Colonic mucosa (tissue), 4 donors: ENCODE results near the gene RNF8. TPM values are rescaled to one million over a fixed set of nuclear protein-coding genes. Genes with fewer than 3 reads are reported as not detected.

ENCODE experiments used
- DNase-seq: peaks from one replicate; pipeline ENCODE4 v3.0.0-alpha.2; 2020
- H3K27ac ChIP-seq: fragments of 200-600 bp; one replicate; pipeline ENCODE4 v1.8.0; 2021
- H3K27me3 ChIP-seq: fragments of 200-600 bp; one replicate; pipeline ENCODE4 v1.8.0; 2021
- H3K36me3 ChIP-seq: fragments of 200-600 bp; one replicate; pipeline ENCODE4 v1.8.0; 2021
- H3K4me1 ChIP-seq: fragments of 200-600 bp; one replicate; pipeline ENCODE4 v1.8.0; 2021; ENCODE audit warnings: mild to moderate bottlenecking
- H3K4me3 ChIP-seq: fragments of 200-600 bp; one replicate; pipeline ENCODE4 v1.8.0; 2021
- H3K9ac ChIP-seq, 2 donors: one replicate each; pipeline ENCODE4 v1.7.0; 2013; ENCODE audit warnings: control low read depth in 2 of 2, low read depth in 2 of 2, low read length in 2 of 2
- H3K9me3 ChIP-seq: fragments of 200-600 bp; one replicate; pipeline ENCODE4 v1.8.0; 2021
- intact Hi-C: fragments of 100-400 bp; cut with DNase I; formaldehyde crosslinking; loops from one replicate; pipeline ENCODE4 v1.14.1; 2022
- total RNA-seq, 2 donors: library from RNA; stranded (reverse); fragmentation: NEBNext Ultra II Directional in 1 of 2; extraction: Animal tissue kit (Norgen Biotek cat#: 25700) in 1 of 2; gene quantifications; one replicate each; pipeline ENCODE4 v1.2.1, GENCODE V29; 2021
- TF ChIP-seq, protein P1 (sequence below): fragments of 200-600 bp; IDR thresholded peaks from one replicate; pipeline ENCODE4 v1.8.0; 2022; ENCODE audit warnings: antibody characterized with exemption, mild to moderate bottlenecking
- donor health status: healthy.
- donor health status: DM: no; HTN: no; CAD: no.
- donor health status: DM: no; HTN: no; CAD: no.

RNF8 gene
- total RNA-seq, 2 donors from 2014 or later = 12.2 to 17.3 TPM

GRCh38 chr6:37319156-37319555 is 34.6 kb upstream of the RNF8 start:
- TF ChIP-seq, protein P1, sequence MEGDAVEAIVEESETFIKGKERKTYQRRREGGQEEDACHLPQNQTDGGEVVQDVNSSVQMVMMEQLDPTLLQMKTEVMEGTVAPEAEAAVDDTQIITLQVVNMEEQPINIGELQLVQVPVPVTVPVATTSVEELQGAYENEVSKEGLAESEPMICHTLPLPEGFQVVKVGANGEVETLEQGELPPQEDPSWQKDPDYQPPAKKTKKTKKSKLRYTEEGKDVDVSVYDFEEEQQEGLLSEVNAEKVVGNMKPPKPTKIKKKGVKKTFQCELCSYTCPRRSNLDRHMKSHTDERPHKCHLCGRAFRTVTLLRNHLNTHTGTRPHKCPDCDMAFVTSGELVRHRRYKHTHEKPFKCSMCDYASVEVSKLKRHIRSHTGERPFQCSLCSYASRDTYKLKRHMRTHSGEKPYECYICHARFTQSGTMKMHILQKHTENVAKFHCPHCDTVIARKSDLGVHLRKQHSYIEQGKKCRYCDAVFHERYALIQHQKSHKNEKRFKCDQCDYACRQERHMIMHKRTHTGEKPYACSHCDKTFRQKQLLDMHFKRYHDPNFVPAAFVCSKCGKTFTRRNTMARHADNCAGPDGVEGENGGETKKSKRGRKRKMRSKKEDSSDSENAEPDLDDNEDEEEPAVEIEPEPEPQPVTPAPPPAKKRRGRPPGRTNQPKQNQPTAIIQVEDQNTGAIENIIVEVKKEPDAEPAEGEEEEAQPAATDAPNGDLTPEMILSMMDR = no peak
- Histone ChIP-seq H3K4me3 (no peak overlapping the region), H3K4me1 (no peaks in the 10 kb centered on the region), H3K27ac (no peak overlapping the region), H3K27me3 (no peaks in the 10 kb centered on the region), H3K36me3 (peaks cover 6% of the 10 kb centered on the region), H3K9ac (no peak overlapping the region), H3K9me3 (no peaks in the 10 kb centered on the region)
- intact Hi-C loops = no loop called here
- DNase-seq = no peak

DNA sequence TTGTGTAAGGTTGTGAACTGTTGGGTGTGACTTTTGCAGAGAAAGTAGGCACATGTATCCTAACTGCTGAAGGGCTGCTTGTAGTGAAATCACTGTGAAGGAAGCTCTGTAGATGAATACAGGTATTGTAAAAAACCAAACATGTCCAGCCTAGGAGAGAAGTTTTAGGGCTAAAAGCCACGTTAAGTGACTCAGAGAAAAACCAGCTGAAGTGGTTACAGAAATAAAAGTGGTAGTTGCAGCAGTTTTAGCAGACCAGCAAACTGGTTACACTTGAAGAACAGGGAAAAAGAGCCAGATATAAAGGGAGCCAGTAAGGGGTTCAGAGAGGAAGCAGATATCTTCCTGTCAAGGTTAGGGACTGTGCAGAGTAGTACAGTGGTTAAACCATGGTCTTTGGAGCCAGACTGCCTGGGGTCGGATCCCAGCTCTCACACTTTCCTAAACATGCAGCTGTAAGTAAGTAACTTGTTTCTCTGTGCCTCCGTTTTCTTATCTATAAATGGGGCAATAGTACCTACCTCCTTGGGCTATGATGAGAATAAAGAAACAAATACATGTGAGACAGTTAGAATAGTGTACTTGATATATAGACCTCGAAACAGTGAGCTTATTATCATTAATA is 33.8 kb upstream of the RNF8 start:
- DNase-seq = no peak
- TF ChIP-seq, protein P1 = no peak
- intact Hi-C loops = no loop called here

GRCh38 chr6:37320646-37321045 is 33.1 kb upstream of the RNF8 start:
- TF ChIP-seq, protein P1 = no peak
- Histone ChIP-seq H3K4me3 (no peak overlapping the region), H3K9ac (no peak overlapping the region), H3K36me3 (peaks cover 4% of the 10 kb centered on the region), H3K4me1 (no peaks in the 10 kb centered on the region), H3K27ac (no peak overlapping the region), H3K9me3 (no peaks in the 10 kb centered on the region), H3K27me3 (no peaks in the 10 kb centered on the region)
- no peak for DNase-seq
- intact Hi-C loops = no loop called here

More for the DNA sequence above, 33.8 kb upstream of the RNF8 start:
- Histone ChIP-seq H3K27ac (no peak overlapping the region), H3K27me3 (no peaks in the 10 kb centered on the region), H3K9ac (no peak overlapping the region), H3K4me3 (no peak overlapping the region), H3K36me3 (peaks cover 6% of the 10 kb centered on the region), H3K9me3 (no peaks in the 10 kb centered on the region), H3K4me1 (no peaks in the 10 kb centered on the region)

DNA sequence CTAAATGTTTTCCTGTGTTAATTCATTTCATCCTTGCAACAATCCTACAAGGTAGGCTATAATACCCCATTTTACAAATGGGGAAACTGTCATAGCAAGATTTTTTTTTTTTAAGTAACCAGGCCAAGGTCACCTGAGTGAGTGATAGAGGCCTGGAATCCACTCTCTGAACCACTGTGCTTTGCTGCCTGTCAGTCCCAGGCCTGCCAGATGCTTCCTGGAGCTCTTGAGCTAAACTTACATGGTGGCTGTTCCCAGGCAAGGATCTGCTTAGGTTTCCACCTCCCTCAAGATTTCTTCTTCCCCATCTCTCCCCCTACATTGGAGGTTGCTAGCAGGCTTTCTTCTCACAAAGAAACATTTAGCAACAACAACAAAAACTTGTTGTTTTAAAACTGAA is 32.7 kb upstream of the RNF8 start:
- Histone ChIP-seq H3K27ac (no peak overlapping the region), H3K9ac (no peak overlapping the region), H3K4me1 (no peaks in the 10 kb centered on the region), H3K4me3 (no peak overlapping the region), H3K27me3 (no peaks in the 10 kb centered on the region), H3K36me3 (no peaks in the 10 kb centered on the region), H3K9me3 (no peaks in the 10 kb centered on the region)
- no peak for DNase-seq
- TF ChIP-seq, protein P1 = no peak
- intact Hi-C loops = no loop called here

DNA sequence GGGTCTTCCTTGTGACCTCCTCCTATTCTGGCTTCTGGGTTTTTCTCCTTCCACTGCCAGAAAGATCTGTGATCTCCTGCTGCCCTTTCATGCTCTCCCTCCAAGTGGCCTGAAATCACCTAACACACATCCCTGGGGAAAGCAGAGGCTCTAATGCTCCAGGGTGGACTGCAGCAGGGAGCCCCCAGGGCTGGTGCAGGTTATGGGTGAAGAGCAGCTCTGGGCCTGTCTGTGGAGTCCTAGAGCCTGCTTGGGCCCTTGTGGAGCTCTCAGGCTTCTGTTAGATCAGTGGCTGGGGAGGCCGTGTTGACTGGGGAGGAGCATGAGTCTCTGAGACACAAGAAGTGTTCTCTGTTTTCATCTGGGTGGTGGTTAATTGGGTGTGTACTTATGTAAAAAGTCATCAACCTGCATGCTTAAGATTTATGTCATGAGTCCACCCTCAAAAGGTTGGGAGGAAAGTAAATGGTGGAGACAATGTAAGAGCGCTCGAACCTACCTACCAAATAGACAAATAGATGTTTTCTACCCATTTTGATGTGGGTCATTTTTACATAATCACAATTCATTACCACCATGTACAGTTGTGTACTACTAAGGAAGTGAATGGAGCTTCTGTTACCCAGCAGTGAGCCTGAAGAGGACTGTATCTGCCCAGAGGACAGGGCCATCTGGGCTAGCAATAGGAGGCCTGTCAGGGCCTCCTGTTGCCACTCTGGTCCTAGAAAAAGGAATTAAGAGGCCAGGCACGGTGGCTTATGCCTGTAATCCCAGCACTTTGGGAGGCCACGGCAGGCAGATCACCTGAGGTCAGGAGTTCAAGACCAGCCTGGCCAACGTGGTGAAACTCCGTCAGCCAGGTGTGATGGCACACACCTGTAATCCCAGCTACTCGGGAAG is 32.0 kb upstream of the RNF8 start:
- no peak overlapping the region for H3K27ac ChIP-seq
- intact Hi-C loops = no loop called here
- DNase-seq = no peak

More for the DNA sequence above, 32.0 kb upstream of the RNF8 start:
- H3K36me3 ChIP-seq = no peaks in the 10 kb centered on the region
- H3K27me3 ChIP-seq = no peaks in the 10 kb centered on the region
- H3K9ac ChIP-seq = no peak overlapping the region
- TF ChIP-seq, protein P1 = no peak
- no peaks in the 10 kb centered on the region for H3K9me3 ChIP-seq
- no peak overlapping the region for H3K4me3 ChIP-seq
- H3K4me1 ChIP-seq = no peaks in the 10 kb centered on the region
